Measurements from ENCODE around the gene CLEC3B. TPM values are rescaled to one million over a fixed set of nuclear protein-coding genes. Genes with fewer than 3 reads are reported as not detected.
"Not testable (repeated sequence)": the region's sequence is repeated elsewhere in the genome, so short reads cannot be mapped to it uniquely, and the experiment has no call there.

Gene CLEC3B
- total and polyA plus RNA-seq, 8 donors, result 16.7 to 199 (median 27.5) TPM; not detected in 2

DNA sequence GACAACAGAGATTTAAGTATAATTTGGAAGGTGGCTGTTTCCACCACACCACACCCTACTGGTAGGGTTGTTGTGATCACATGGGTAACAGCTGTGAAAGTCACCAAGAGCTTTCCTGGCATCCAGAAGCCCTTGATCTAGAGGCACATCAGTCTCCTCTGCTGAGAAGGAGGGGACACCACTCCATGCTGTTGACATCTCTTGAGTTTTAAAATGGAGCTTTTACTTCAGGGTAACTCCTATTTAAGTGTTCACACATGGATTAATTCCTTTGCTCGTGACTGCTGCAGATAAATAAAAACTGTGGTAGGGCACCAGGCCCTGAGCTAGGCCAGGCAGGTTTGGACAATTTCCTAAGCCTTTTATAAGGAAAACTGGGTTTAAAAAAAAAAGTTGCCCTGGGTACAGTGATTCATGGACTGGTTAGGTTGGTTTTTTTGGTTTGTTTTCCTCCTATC lies 42.6 kb upstream of the CLEC3B start:
- WGBS, 5 donors, result 30 to 50% (median 35%) methylated on average over 1 of the region's 1 CpG
- Histone ChIP-seq H3K4me1 (peaks cover 9 to 77% (median 48%) of the 10 kb centered on the region in 4 donors), H3K4me3 (no peak overlapping the region), H3K36me3 (peaks cover 0 to 10% (median 4%) of the 10 kb centered on the region in 4 donors), H3K27me3 (no peaks in the 10 kb centered on the region), H3K27ac (peak overlapping the region; percentile 20 to 60 (median 48)), H3K9me3 (no peaks in the 10 kb centered on the region)
- intact Hi-C loops (cut with DNase I; ENCODE audit: low total_unique reads), result no loop called here
- TF ChIP-seq, protein P1, sequence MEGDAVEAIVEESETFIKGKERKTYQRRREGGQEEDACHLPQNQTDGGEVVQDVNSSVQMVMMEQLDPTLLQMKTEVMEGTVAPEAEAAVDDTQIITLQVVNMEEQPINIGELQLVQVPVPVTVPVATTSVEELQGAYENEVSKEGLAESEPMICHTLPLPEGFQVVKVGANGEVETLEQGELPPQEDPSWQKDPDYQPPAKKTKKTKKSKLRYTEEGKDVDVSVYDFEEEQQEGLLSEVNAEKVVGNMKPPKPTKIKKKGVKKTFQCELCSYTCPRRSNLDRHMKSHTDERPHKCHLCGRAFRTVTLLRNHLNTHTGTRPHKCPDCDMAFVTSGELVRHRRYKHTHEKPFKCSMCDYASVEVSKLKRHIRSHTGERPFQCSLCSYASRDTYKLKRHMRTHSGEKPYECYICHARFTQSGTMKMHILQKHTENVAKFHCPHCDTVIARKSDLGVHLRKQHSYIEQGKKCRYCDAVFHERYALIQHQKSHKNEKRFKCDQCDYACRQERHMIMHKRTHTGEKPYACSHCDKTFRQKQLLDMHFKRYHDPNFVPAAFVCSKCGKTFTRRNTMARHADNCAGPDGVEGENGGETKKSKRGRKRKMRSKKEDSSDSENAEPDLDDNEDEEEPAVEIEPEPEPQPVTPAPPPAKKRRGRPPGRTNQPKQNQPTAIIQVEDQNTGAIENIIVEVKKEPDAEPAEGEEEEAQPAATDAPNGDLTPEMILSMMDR (IDR thresholded peaks at IDR 0.05), result no peak
- no peak for TF ChIP-seq EP300 (IDR thresholded peaks at IDR 0.05)
- no peak for TF ChIP-seq POLR2A (IDR thresholded peaks at IDR 0.05)
- no peak for TF ChIP-seq POLR2AphosphoS5 (IDR thresholded peaks at IDR 0.05)
- DNase-seq, result peak in 1 of 2 donors; percentile 44

DNA sequence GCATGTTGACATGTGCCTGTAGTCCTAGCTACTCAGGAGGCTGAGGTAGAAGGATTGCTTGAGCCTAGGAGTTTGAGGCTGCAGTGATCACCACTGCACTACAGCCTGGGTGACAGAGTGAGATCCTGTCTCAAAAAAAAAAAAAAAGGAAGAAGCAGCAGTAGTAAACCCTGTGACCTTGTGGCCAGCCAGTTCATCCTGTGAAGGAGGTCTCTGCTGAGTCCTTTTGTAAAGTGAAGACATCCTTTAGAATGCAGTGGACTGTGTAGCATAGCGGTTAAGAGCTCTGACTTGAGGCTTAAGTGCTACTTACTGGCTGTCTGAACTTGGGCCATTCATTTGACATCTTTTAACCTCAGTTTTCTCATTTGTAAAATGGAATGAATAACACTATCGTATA lies 41.8 kb upstream of the CLEC3B start:
- intact Hi-C loops (cut with DNase I; ENCODE audit: low total_unique reads), result no loop called here
- Histone ChIP-seq H3K27ac (peak overlapping the region in 2 of 5 donors; percentile 23 to 60), H3K27me3 (no peaks in the 10 kb centered on the region), H3K36me3 (peaks cover 0 to 13% (median 7%) of the 10 kb centered on the region in 4 donors), H3K4me1 (peaks cover 10 to 73% (median 42%) of the 10 kb centered on the region in 4 donors), H3K9me3 (no peaks in the 10 kb centered on the region), H3K4me3 (no peak overlapping the region)
- no peak for DNase-seq
- WGBS, 5 donors, result 92 to 98% (median 95%) methylated on average over 2 of the region's 2 CpGs
- TF ChIP-seq POLR2A (IDR thresholded peaks at IDR 0.05), result no peak
- no peak for TF ChIP-seq EP300 (IDR thresholded peaks at IDR 0.05)
- no peak for TF ChIP-seq POLR2AphosphoS5 (IDR thresholded peaks at IDR 0.05)
- TF ChIP-seq, protein P1 (IDR thresholded peaks at IDR 0.05), result no peak

DNA sequence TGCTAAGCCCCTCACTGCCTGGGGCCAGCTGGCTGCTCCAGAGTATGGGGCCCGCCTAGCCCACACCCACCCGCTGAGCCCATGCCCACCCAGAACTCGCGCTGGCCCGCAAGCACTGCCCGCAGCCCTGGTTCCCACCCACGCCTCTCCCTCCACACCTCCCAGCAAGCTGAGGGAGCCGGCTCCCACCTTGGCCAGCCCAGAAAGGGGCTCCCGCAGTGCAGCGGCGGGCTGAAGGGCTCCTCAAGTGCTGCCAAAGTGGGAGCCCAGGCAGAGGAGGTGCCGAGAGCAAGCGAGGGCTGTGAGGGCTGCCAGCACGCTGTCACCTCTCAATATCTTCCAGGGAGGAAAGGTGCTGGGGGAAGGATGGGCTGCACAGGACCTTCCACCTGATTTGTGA lies 39.8 kb upstream of the CLEC3B start:
- H3K27me3 ChIP-seq; intact Hi-C loops (cut with DNase I; ENCODE audit: low total_unique reads); H3K9me3 ChIP-seq; H3K4me3 ChIP-seq; DNase-seq; H3K27ac ChIP-seq: not testable (repeated sequence)
- H3K4me1 ChIP-seq, result peaks cover 18 to 66% (median 38%) of the 10 kb centered on the region in 4 donors
- H3K36me3 ChIP-seq, result peaks cover 3 to 33% (median 27%) of the 10 kb centered on the region in 4 donors
- 91 to 98% (median 97%) methylated on average over 10 to 14 of the region's 14 CpGs for WGBS, 5 donors

DNA sequence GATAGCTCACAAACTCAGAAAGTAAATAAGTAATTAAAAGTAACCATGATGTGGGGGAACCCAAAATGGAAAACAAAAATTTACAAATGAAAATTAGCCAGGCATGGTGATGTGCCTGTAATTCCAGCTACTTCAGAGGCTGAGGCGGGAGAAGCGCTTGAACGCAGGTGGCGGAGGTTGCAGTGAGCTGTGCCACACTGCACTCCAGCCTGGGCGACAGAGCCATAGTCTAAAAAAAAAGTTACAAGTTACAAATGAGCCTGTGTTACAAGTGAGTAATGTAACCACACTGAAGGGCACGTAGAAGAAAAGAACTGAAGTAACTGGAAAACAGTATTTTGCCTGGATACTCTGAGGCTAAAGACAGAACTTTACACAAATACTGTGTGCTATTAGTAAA lies 38.8 kb upstream of the CLEC3B start:
- Histone ChIP-seq H3K9me3 (no peaks in the 10 kb centered on the region), H3K36me3 (peaks cover 3 to 43% (median 33%) of the 10 kb centered on the region in 4 donors), H3K4me3 (no peak overlapping the region), H3K27ac (no peak overlapping the region), H3K4me1 (peaks cover 15 to 61% (median 33%) of the 10 kb centered on the region in 4 donors), H3K27me3 (no peaks in the 10 kb centered on the region)
- intact Hi-C loops (cut with DNase I; ENCODE audit: low total_unique reads), result no loop called here
- WGBS, 5 donors, result 63 to 87% (median 69%) methylated on average over 6 of the region's 6 CpGs
- TF ChIP-seq POLR2AphosphoS5 (IDR thresholded peaks at IDR 0.05) (no peak), POLR2A (IDR thresholded peaks at IDR 0.05) (no peak), EP300 (IDR thresholded peaks at IDR 0.05) (no peak)
- TF ChIP-seq, protein P1 (IDR thresholded peaks at IDR 0.05), result no peak
- DNase-seq, result no peak

DNA sequence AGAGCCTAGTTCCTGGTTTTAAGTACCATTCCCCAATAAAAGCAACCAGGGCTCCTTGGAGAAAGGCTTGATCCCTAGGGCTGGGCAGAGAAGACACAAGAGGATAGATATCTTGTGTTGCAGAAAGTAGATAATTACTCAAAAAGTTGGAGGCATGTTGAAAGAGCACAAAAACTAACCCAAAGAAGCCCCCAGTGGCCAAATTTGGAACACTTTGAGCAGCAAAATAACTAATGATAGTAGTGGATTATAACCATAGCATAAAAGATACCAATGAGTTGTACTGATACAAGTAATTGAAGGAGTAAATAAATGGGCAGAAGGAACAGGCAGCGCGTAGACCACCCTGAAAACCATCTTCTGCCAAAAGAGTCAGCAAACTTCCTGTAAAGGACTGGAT lies 38.0 kb upstream of the CLEC3B start:
- DNase-seq, result no peak
- TF ChIP-seq, protein P1 (IDR thresholded peaks at IDR 0.05), result peak in 2 of 7 experiments; percentile 25 to 45
- TF ChIP-seq EP300 (IDR thresholded peaks at IDR 0.05), result no peak
- TF ChIP-seq POLR2A (IDR thresholded peaks at IDR 0.05), result no peak
- no peak for TF ChIP-seq POLR2AphosphoS5 (IDR thresholded peaks at IDR 0.05)
- no peaks in the 10 kb centered on the region for H3K27me3 ChIP-seq
- H3K27ac ChIP-seq, result no peak overlapping the region
- H3K4me1 ChIP-seq, result peaks cover 12 to 61% (median 32%) of the 10 kb centered on the region in 4 donors
- H3K9me3 ChIP-seq, result no peaks in the 10 kb centered on the region
- intact Hi-C loops (cut with DNase I; ENCODE audit: low total_unique reads), result no loop called here
- WGBS, 5 donors, result 92 to 99% (median 94%) methylated on average over 2 of the region's 2 CpGs
- H3K4me3 ChIP-seq, result no peak overlapping the region
- H3K36me3 ChIP-seq, result peaks cover 3 to 46% (median 33%) of the 10 kb centered on the region in 4 donors
